ENCODE data around the gene IZUMO4.
"Not testable (repeated sequence)": the region's sequence is repeated elsewhere in the genome, so short reads cannot be mapped to it uniquely, and the experiment has no call there.

The IZUMO4 gene

DNA sequence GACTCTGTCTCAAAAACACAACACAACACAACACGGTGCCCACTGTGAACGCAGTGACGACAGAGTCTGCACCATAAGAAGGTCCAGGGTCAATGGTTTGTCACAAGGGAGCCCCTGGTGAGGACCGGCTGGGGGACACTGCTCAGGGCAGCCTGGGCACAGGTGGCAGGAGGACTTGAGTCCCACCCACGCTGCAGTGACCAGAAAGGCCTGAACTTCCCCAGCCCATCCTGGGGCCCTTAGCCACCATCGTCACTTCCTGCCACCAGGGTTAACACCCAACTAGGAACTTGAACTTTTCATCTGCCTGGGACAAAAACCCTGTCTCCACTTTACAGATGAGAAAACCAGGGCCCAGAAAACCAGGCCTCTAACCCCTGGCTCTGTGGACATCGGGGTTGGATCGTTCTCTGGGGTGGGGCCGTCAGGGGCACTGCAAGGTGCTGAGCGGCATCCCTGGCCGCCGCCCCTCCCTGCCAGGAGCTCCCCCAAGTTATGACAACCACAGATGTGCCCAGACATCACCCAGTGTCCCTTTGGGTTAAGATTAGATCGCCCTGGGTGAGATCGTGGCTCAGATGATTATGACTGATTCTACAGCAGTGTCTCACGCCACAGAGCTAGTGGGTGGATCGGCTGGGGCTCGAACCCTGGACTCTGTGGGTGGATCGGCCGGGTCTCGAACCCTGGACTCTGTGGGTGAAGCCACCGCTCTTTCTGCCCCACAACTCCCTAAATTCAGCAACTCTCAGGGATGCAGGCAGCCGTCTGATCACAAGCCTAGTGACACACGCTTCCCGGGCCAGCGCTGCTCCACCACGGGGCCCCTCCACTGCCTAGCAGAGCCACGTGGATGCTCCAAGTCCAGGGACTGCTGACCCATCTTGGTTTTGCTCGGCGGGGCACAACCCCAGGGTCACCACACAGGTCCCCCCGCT is 14.6 kb upstream of the IZUMO4 start:
- DNase-seq (ENCODE audit: low read depth) = no peak

DNA sequence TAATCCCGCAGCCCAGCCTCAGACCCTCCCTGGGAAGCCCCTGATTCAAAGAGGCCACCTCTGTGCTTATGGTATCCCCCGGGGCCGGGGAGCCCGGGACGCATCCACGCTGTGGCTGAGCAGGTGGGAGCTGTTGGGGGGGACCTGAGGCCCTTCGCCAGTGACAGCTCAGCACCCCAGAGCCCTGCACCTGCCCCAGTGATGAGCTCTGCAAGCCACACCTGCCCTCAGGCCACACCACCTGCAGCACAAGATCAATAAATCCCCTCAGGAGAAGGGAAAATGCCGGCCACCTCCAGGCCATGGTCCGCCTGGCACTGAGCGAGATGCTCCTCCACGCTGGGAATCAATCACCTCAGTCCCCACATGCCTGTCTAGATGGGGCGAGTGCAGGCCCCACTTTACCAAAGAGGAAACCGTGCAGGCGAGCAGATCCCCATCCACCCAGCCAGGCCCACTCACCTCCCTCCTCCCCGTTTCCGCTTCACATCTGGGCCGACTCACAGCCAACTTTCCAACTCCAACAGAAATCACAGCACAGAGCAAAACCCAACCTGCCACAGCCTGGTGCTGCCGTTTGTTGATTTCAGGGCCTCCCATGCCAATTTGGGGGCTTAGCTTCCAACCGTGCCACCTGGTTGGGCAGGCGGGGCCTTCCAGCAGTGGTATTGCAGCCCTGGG is 13.4 kb upstream of the IZUMO4 start:
- peak; percentile 50 for DNase-seq (ENCODE audit: low read depth)

DNA sequence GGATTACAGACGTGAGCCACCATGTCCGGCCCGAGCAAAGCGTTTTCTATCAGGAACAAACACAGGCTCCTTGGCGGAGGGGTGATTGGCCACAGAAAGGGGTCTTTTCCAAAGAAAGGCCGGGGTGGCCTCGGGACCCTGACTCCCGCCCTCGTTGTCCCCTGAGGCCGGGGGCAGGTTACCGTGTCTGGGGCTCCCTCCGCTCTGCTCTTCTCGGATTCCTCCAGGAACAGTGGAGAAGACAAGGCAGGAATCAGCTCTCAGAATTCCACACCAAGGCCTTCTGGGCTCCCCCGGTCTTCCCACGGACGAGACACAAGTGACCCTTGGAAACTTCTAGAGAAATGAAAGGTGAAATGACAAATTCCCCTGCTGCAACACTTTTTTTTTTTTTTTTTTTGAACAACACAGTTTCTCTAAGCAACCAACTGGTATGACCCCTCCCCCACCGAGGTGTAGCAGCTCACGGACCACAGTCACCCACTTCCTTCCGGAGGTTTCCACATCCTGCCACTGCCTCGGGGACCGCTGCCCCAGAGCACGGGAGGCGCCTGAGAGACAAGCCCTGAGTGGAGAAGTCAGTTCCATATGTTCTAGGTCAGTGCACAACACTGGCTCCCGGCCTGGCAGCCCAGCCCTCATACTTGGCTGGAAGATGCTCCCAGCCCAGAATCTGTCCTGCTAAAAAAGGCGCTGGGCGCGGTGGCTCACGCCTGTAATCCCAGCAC is 11.6 kb upstream of the IZUMO4 start:
- peak; percentile 86 for DNase-seq (ENCODE audit: low read depth)

DNA sequence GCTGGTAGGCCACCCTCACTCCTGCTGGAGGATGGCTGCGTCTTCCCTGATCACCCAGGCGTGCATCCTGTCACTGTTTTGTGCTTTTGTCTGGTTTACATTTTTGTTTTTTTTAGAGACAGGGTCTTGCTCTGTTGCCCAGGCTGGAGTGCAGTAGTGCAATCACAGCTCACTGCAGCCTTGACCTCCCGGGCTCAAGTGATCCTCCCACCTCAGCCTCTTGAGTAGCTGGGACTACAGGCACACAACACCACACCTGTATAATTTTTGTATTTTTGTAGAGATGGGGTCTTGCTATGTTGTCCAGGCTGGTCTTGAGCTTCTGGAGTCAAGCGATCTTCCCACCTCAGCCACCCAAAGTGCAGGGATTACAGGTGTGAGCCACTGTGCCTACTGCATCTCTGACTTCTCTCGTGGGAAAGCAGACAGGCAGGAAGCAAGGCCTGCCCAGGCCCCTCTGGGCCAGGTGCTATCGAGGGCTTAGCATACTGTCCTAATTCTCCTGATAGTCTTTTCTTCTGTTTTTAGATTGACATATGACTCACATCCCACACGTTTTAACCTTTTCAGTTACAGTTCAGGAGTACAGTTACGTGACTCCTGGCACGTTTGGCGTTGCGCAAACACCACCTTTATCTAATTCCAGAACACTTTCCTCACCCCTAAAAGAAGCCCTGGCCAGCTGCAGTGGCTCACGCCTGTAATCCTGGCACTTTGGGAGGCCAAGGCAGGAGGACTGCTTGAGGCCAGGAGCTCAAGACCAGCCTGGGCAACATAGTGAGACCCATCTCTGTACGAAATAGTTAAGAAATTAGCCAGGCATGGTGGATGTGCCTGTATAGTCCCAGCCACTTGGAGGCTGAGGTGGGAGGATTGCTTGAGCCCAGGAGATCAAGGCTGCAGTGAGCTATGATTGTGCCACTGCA is 9.8 kb upstream of the IZUMO4 start:
- not testable (repeated sequence) for DNase-seq (ENCODE audit: low read depth)

DNA sequence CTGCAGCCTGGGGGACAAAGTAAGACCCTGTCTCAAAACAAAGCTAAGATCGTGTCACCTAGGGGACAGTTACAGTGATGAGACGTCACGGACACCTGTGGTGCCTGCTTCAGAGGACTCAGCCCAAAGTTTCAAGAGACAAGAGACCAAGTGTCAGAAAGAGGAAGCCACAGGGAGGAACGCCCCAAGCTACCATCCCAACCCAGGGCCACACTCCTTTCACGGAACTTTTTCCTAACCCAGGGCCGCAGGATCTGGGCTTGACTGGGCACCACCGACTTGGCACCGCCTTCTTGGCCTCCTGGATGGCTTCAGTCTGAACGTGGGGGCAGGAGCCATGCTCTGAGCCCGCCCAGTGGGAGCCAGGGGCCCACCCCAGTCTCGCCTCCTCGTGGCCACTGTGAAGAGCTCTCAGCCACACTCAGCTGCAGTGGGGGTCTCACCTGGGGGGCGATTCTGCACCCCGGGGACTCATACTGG is 9.1 kb upstream of the IZUMO4 start:
- DNase-seq (ENCODE audit: low read depth) = no peak

DNA sequence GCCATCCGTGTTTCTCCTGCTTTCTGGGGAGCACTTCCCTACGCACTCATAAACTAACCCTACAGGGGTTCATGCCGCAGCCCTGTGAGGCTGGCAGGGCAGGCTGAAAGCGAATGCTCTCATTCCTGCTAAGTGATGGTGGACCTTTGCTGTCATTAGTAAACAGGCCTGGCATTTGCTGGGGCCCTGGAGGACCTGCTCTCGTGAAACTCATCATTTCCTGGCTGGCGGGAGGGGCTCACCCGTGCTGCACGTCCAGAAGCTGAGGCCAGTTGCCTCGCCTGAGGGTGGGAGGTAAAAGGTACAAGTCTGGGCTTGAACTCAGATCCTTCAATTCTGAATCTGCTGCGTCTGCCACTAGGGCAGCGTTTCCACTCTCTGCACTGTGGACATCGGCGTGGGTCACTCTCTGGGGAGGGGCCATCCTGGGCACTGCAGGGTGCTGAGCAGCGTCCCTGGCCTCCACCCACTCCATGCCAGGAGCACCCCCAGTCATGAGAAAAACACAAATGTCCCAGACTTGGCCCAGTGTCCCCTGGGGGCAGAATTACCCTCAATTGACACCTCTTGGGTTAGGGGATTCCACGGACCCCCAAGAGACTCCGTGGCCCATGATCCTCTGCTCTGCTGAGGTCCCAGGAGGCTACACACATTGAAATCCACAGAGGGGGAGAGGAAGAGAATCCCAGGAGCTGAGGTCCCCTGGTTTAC is 7.6 kb upstream of the IZUMO4 start:
- no peak for DNase-seq (ENCODE audit: low read depth)

DNA sequence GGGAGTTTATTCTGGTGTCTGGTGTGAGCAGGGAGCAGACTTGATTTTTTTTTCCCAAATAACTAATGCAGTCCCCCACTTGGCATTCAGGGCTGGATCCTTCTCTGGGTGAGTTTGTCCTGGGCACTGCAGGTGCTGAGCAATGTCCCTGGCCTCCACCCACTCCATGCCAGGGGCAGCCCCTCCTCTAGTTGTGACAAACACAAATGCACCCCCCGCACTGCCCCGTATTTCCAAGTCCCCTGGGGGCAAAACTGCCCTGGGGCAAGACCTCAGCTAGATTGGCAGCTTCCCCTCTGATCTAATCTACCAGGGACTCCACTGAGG is 7.0 kb upstream of the IZUMO4 start:
- DNase-seq (ENCODE audit: low read depth) = no peak

DNA sequence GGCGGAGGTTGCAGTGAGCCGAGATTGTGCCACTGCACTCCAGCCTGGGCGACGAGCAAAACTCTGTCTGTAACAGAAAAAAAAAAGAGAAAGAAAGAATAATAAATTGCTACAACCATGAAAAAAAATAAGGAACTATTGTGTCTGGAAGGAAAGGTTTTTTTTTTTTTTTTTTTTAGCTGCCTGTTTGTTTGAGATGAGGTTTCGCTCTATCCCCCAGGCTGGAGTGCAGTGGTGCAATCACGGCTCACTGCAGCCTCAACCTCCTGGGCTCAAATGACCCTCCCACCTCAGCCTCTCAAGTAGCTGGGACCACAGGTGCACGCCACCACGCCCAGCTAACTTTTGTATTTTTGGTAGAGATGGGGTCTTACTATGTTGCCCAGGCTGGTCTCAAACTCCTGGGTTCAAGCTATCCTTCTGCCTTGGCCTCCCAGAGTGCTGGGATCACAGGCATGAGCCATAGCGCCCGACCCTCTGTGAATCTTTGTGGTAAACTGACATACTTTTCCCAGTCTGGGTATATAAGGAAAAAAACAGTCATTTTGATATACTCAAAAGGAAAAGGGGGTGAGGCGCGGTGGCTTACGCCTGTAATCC is 4.7 kb upstream of the IZUMO4 start:
- DNase-seq (ENCODE audit: low read depth) = not testable (repeated sequence)

DNA sequence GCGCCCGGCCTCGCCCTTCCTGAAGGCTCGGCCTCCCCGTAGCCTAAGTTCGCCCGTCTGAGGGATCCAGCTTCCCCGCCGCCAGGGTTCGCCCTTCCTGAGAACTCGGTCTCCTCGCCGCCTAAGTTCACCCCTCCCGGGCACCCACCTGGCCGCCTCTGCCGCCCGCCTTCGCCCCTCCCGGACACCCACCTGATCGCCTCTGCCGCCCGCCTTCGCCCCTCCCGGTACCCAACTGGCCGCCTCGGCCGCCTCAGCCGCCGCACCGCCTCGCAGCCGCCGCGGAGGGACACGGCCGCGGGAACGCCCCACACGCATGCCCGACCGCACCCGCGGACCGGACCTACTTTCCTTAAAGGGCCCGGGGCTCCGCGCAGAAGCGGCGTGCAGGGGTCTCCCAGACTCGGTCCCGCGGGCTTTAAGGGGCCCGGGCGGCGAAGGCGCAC is 658 bp upstream of the IZUMO4 start, which contains the start of gene MOB3A:
Gene MOB3A, minus strand, starts transcription at position 293 of the 446 bp plus-strand sequence. CDS start 17,766 bp downstream, outside the sequence.
- DNase-seq (ENCODE audit: low read depth) = no peak

DNA sequence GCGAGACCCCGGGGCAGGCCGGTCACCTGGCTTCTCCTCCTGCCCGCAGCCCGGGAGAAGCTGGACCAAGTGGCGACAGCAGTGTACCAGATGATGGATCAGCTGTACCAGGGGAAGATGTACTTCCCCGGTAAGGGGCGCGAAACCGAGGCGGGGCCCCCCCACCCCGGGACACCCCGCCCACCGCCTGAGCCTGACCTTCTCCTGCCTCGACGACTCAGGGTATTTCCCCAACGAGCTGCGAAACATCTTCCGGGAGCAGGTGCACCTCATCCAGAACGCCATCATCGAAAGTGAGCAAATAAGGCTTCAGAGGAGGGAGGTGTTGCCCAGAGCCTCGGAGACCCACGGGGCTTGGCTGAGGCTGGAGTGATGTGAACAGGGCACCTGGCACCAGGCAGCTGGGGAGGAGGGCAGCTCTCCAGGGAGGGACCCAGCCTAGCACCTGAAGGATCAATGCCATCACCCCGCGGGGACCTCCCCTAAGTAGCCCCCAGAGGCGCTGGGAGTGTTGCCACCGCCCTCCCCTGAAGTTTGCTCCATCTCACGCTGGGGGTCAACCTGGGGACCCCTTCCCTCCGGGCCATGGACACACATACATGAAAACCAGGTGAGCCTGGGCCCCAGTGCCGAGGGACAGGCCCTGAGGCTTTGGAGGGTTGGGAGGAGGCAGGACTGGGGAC is 629 bp downstream of the IZUMO4 start:
- DNase-seq (ENCODE audit: low read depth) = no peak

DNA sequence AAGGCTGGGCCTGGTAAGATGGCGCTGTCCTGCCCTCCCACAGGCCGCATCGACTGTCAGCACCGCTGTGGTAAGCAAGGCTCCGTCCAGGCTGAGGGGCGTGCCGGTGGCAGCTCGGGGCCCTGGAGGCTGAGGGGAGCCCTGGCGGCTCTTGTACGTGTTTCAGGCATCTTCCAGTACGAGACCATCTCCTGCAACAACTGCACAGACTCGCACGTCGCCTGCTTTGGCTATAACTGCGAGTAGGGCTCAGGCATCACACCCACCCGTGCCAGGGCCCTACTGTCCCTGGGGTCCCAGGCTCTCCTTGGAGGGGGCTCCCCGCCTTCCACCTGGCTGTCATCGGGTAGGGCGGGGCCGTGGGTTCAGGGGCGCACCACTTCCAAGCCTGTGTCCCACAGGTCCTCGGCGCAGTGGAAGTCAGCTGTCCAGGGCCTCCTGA is 1.2 kb downstream of the IZUMO4 start:
- no peak for DNase-seq (ENCODE audit: low read depth)

DNA sequence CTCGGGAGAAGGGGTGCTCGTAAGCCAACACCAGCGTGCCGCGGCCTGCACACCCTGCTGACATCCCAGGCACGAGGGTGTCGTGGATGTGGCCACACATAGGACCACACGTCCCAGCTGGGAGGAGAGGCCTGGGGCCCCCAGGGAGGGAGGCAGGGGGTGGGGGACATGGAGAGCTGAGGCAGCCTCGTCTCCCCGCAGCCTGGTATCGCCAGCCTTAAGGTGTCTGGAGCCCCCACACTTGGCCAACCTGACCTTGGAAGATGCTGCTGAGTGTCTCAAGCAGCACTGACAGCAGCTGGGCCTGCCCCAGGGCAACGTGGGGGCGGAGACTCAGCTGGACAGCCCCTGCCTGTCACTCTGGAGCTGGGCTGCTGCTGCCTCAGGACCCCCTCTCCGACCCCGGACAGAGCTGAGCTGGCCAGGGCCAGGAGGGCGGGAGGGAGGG is 2.4 kb downstream of the IZUMO4 start:
- no peak for DNase-seq (ENCODE audit: low read depth)

DNA sequence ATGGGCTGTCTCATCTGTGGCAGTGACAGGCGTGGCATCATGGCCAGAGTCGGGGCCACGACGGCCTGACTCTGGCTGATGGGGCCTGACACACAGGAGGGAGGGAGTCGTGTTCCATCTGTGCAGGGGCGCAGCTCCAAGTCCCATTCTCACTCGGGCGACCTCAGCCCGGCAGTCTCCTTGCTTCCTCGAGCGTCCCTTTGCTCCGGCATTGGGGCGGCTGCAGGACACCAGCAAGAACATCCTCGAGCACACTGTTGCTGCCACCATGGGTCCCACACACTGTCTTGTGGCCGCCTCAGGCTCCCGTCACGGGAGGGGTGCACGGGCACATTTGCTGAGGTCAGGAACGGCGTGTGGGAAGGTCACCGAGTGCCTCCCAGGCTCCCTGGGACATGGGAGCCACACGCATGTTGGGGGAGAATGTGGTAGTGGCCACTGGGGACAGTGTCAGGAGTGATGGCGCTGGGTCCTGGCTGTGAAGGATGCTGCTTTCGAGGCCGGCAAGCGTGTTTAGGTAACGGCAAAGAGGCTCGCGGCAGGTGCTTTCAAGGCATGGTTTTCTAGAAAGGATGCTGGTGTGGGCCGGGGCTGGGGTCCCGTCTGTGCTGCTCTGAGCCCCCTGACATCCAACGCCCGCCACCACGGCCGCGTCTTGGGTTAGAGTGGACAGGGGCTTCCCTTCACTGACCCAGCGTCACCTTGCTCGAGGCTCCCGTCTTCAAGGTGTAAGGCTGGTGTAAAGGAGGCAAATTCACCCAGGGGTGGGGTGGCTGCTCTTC is 3.4 kb downstream of the IZUMO4 start:
- no peak for DNase-seq (ENCODE audit: low read depth)

DNA sequence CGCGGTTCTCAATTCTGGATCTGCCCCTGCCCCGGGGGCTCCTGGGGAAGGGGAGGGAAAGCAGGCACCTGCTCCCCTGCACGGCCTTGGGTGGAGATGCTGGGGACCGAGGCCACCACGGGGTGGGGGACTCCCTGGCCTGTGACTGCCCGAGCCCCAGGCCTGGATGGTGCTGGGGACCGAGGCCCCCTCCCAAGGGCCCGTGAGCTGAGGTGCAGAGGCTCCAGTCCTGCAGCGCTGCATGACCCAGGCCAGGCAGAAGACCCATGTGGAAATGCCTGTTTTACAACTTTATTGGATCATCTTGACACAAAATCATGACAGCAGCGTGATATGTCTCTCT is 4.0 kb downstream of the IZUMO4 start:
- DNase-seq (ENCODE audit: low read depth) = no peak

DNA sequence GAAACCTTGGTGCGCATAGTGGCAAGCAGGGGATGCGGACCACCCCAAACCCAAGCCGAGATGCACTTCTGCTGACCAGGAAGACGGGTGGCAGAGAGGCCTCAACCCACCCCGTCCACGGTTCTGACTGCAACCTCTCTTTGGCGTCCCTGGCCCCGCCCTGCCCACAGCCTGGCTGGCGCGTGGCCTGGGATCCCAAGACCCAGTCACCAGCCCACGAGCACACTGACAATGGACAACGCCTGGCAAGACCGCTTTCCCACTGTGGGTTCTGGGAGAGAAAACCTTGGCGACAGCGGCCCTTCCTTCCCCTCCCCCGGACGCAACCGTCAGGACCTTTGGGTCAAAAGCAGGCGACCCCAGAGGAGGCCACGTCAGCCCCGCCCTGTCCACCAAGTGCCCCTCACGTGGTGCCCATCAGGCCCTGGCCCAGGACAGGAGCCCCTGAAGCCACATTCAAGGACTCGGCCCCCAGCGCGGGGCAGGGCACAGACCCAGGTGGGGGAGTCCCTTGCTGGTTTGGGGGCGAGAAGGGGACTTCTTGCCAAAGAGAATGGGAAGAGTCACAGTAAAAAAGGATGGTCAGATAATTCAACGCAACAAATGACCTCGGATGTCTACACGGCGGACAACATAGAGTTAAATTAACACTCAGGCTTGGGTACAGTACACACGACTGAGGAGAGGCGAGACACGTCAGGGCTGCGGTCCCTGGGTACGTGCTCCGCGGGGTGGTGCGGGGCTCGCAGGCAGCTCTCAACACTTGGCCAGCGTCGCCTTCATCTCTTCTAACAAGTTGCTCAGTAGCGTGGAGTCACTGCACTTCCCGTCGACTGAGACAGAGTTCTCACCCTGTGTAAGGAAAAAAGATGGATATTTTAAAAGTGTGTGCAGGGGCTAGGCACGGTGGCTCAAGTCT is 5.0 kb downstream of the IZUMO4 start:
- no peak for DNase-seq (ENCODE audit: low read depth)

DNA sequence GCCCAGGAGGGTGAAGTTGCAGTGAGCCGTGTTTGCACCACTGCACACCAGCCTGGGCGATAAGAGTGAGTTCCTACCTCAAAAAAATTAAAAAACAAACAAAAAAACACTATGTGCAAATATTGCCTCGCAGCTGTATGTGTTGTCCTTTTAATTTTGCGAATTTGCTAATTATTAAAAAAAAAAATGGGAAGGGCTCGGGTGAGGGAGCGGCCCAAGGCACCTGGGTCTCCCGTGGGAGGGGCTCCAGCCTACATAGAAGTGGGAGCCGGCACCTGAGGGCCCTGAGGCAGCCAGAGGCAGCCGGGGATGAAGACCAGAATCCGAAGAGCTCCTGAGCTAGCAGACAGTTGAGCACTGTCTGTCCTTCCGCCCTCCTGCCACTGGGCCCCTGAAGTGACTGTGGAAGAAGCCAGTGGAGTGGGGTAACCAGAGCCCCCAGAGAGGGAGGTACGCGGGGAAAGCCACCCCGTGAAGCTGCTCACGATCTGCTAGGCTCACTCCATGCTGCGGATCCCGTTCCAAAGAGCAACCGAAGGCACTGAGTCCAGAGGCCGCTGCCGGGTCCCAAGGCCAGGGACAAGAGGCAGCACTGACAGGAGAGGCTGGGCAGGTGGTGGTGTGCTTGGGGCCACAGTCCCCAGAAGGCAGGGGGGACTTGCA is 6.5 kb downstream of the IZUMO4 start:
- no peak for DNase-seq (ENCODE audit: low read depth)
